H1 (cell line): ENCODE data around the gene LIF. TPM values are rescaled to one million over a fixed set of nuclear protein-coding genes. Genes with fewer than 3 reads are reported as not detected.

Experiments used
- CTCF ChIA-PET: fragments of 300-600 bp; sonication (Branson Sonifier 250); formaldehyde crosslinking; loops from one replicate; lab custom pipeline; 2021; ENCODE audit not compliant: partially characterized antibody; lab: Charles Lee
- POLR2A ChIA-PET: fragments of 300-600 bp; sonication (Branson Sonifier 250); formaldehyde crosslinking; loops from one replicate; lab custom pipeline; 2021; ENCODE audit warnings: inconsistent platforms; ENCODE audit not compliant: partially characterized antibody; lab: Charles Lee
- DNase-seq, 2 experiments: peaks; one replicate each; pipeline versions ENCODE4 v3.0.0 to v3.0.0-alpha.2; 2010 to 2022; ENCODE audit warnings: low spot score in 2 of 2, low read depth in 1 of 2, mixed read lengths in 1 of 2
- FAIRE-seq: peaks from 2 replicates; lab custom pipeline; 2011; peaks lifted over from hg19 to GRCh38; lab: Jason Lieb, UNC
- H2AFZ ChIP-seq: 2 replicates; pipeline ENCODE4 v1.8.1; 2012; ENCODE audit warnings: low read length, inconsistent platforms
- H2AK5ac ChIP-seq: 2 replicates; pipeline ENCODE4 v1.6.1; 2013; ENCODE audit warnings: low read depth, low read length
- H2BK120ac ChIP-seq: replicated peaks from 2 replicates; pipeline ENCODE3; 2013; ENCODE audit warnings: low read depth, low read length, inconsistent platforms
- H2BK12ac ChIP-seq: 2 replicates; pipeline ENCODE4 v1.6.1; 2013; ENCODE audit warnings: low read depth, low read length
- H2BK15ac ChIP-seq: 2 replicates; pipeline ENCODE4 v1.6.1; 2013; ENCODE audit warnings: low read length
- H2BK20ac ChIP-seq: 2 replicates; pipeline ENCODE4 v1.6.1; 2013; ENCODE audit warnings: low read length
- H2BK5ac ChIP-seq: 2 replicates; pipeline ENCODE4 v1.6.1; 2013; ENCODE audit warnings: low read depth, low read length
- H3K14ac ChIP-seq: 2 replicates; pipeline ENCODE4 v1.6.1; 2013; ENCODE audit warnings: inconsistent platforms; ENCODE audit not compliant: insufficient read length
- H3K18ac ChIP-seq: 2 replicates; pipeline ENCODE4 v1.6.1; 2013; ENCODE audit warnings: low read length; ENCODE audit errors: extremely low read depth
- H3K23ac ChIP-seq: 2 replicates; pipeline ENCODE4 v1.6.1; 2013; ENCODE audit warnings: inconsistent platforms; ENCODE audit not compliant: insufficient read length
- H3K23me2 ChIP-seq: 2 replicates; pipeline ENCODE4 v1.6.1; 2013; ENCODE audit warnings: low read depth, low read length
- H3K27ac ChIP-seq: 2 replicates; pipeline ENCODE4 v1.6.1; 2011; ENCODE audit warnings: low read depth, low read length, inconsistent platforms
- H3K27me3 ChIP-seq, 4 experiments: replicated peaks in 1 of 4; 1 replicate in 1 of 4; 2 replicates in 3 of 4; pipeline versions ENCODE4 v1.6.1 to v1.8.1; 2011 to 2013; ENCODE audit warnings: low read length in 3 of 4, mild to moderate bottlenecking in 3 of 4, inconsistent platforms in 2 of 4, mixed read lengths in 2 of 4, moderate library complexity in 1 of 4; ENCODE audit not compliant: control insufficient read depth in 3 of 4, insufficient read depth in 3 of 4; ENCODE audit errors: extremely low read depth in 1 of 4
- H3K36me3 ChIP-seq, 4 experiments: 2 replicates each; pipeline versions ENCODE4 v1.6.1 to v1.8.1; 2011 to 2013; ENCODE audit warnings: mild to moderate bottlenecking in 4 of 4, low read length in 3 of 4, moderate library complexity in 2 of 4, control low read depth in 1 of 4, inconsistent platforms in 1 of 4; ENCODE audit not compliant: insufficient read depth in 4 of 4, control insufficient read depth in 2 of 4
- H3K4ac ChIP-seq: replicated peaks from 2 replicates; pipeline ENCODE3; 2013; ENCODE audit warnings: low read length, low read depth, mixed read lengths, inconsistent platforms; ENCODE audit not compliant: insufficient read length
- H3K4me1 ChIP-seq, 4 experiments: replicated peaks in 1 of 4; 1 replicate in 1 of 4; 2 replicates in 3 of 4; pipeline versions ENCODE4 v1.6.1 to v1.8.1; 2011 to 2013; ENCODE audit warnings: low read length in 3 of 4, inconsistent platforms in 2 of 4, mixed read lengths in 1 of 4; ENCODE audit not compliant: insufficient read depth in 4 of 4, control insufficient read depth in 3 of 4
- H3K4me2 ChIP-seq, 2 experiments: 2 replicates each; pipeline versions ENCODE4 v1.6.1 to v1.8.1; 2011 to 2013; ENCODE audit warnings: low read depth in 2 of 2, low read length in 2 of 2, control low read depth in 1 of 2, inconsistent platforms in 1 of 2, mild to moderate bottlenecking in 1 of 2; ENCODE audit not compliant: insufficient read depth in 1 of 2
- H3K4me3 ChIP-seq, 4 experiments: fragments of 200-600, 300-600 bp in 1 of 4; sonication (generic), shearing (Covaris generic), sonication (Bioruptor Twin) in 1 of 4; 2 replicates each; pipeline versions ENCODE4 v1.5.1 to v1.8.1; 2011 to 2016; ENCODE audit warnings: low read length in 4 of 4, low read depth in 3 of 4, control low read depth in 2 of 4, inconsistent platforms in 2 of 4, mild to moderate bottlenecking in 2 of 4, mixed read lengths in 1 of 4, moderate library complexity in 1 of 4; ENCODE audit not compliant: insufficient read depth in 2 of 4; ENCODE audit errors: extremely low read depth in 1 of 4
- H3K56ac ChIP-seq: replicated peaks from 2 replicates; pipeline ENCODE3; 2013; ENCODE audit warnings: low read depth, mild to moderate bottlenecking, mixed read lengths, low read length, inconsistent platforms; ENCODE audit not compliant: insufficient read length
- H3K79me1 ChIP-seq: 2 replicates; pipeline ENCODE4 v1.6.1; 2013; ENCODE audit warnings: low read depth, low read length, control low read depth
- H3K79me2 ChIP-seq, 2 experiments: 2 replicates each; pipeline versions ENCODE4 v1.6.1 to v1.8.1; 2012 to 2013; ENCODE audit warnings: low read length in 2 of 2, mild to moderate bottlenecking in 2 of 2, inconsistent platforms in 1 of 2; ENCODE audit not compliant: insufficient read depth in 2 of 2, control insufficient read depth in 1 of 2
- H3K9ac ChIP-seq, 4 experiments: replicated peaks in 1 of 4; 1 replicate in 1 of 4; 2 replicates in 3 of 4; pipeline versions ENCODE4 v1.6.1 to v1.8.1; 2011 to 2013; ENCODE audit warnings: low read depth in 3 of 4, low read length in 3 of 4, control low read depth in 2 of 4, mild to moderate bottlenecking in 2 of 4, moderate library complexity in 2 of 4, inconsistent platforms in 1 of 4; ENCODE audit errors: extremely low read depth in 1 of 4
- H3K9me3 ChIP-seq, 2 experiments: 2 replicates each; pipeline versions ENCODE4 v1.6.1 to v1.8.1; 2012 to 2013; ENCODE audit warnings: mild to moderate bottlenecking in 2 of 2, moderate library complexity in 2 of 2, control low read depth in 1 of 2, inconsistent platforms in 1 of 2, low read depth in 1 of 2, low read length in 1 of 2, mixed read lengths in 1 of 2; ENCODE audit not compliant: insufficient read depth in 2 of 2
- H4K20me1 ChIP-seq, 2 experiments: replicated peaks in 1 of 2; 2 replicates each; pipeline versions ENCODE3 to v1.8.1; 2011 to 2013; ENCODE audit warnings: inconsistent platforms in 2 of 2, low read length in 2 of 2, mild to moderate bottlenecking in 1 of 2; ENCODE audit not compliant: insufficient read depth in 2 of 2, control insufficient read depth in 1 of 2
- H4K5ac ChIP-seq: 2 replicates; pipeline ENCODE4 v1.6.1; 2013; ENCODE audit warnings: low read length, low read depth, mixed read lengths, inconsistent platforms; ENCODE audit not compliant: insufficient read length
- H4K8ac ChIP-seq: 2 replicates; pipeline ENCODE4 v1.8.0; 2013; ENCODE audit warnings: mild to moderate bottlenecking, moderate library complexity, low read length, inconsistent platforms; ENCODE audit not compliant: insufficient read depth; ENCODE audit errors: extremely low read depth
- H4K91ac ChIP-seq: replicated peaks from 2 replicates; pipeline ENCODE3; 2013; ENCODE audit warnings: low read length, mixed read lengths, inconsistent platforms; ENCODE audit not compliant: insufficient read length
- HDAC6 ChIP-seq: IDR thresholded peaks from one replicate; pipeline ENCODE4 v1.7.1; 2012; ENCODE audit warnings: low read depth, mild to moderate bottlenecking, inconsistent platforms, low read length, moderate library complexity
- WGBS, 2 experiments: shearing (Covaris generic) in 1 of 2; methylation state at CpG; one replicate each; pipeline versions ENCODE4 v1.1.6 to v1.1.7; 2013 to 2015; ENCODE audit warnings: low lambda C conversion rate in 2 of 2, mixed read lengths in 2 of 2, inconsistent platforms in 1 of 2, low coverage in 1 of 2, missing lambda C conversion rate in 1 of 2; ENCODE audit not compliant: insufficient replicate concordance in 2 of 2, insufficient coverage in 1 of 2, insufficient read length in 1 of 2; ENCODE audit errors: extremely low coverage in 1 of 2, missing lambda C conversion rate in 1 of 2; 5-methylcytosine and 5-hydroxymethylcytosine counted together
- polyA plus RNA-seq, 7 experiments: library from polyadenylated mRNA; depleted of rRNA in 3 of 7; stranded (reverse) in 5 of 7; unstranded in 2 of 7; fragments of >200 nt in 5 of 7; fragments of 200-250 nt in 2 of 7; gene quantifications; 1 replicate in 5 of 7; 2 replicates in 1 of 7; 4 replicates in 1 of 7; pipeline versions ENCODE4 v1.2.1 to v1.2.3, GENCODE V29; 2011 to 2013; ENCODE audit warnings: missing spikeins in 2 of 7, mixed read lengths in 2 of 7
- total RNA-seq: library from RNA; stranded (reverse); fragmentation: NEBNext Ultra II Directional; extraction: Animal tissue kit (Norgen Biotek cat#: 25700); gene quantifications from 2 replicates; pipeline ENCODE4 v1.2.1, GENCODE V29; 2021

The LIF gene
- total and polyA plus RNA-seq, 2 of the 8 experiments (the other 6 are each of a cell fraction or from before 2014, with no cell fraction given), result 3.3 to 3.5 TPM

DNA sequence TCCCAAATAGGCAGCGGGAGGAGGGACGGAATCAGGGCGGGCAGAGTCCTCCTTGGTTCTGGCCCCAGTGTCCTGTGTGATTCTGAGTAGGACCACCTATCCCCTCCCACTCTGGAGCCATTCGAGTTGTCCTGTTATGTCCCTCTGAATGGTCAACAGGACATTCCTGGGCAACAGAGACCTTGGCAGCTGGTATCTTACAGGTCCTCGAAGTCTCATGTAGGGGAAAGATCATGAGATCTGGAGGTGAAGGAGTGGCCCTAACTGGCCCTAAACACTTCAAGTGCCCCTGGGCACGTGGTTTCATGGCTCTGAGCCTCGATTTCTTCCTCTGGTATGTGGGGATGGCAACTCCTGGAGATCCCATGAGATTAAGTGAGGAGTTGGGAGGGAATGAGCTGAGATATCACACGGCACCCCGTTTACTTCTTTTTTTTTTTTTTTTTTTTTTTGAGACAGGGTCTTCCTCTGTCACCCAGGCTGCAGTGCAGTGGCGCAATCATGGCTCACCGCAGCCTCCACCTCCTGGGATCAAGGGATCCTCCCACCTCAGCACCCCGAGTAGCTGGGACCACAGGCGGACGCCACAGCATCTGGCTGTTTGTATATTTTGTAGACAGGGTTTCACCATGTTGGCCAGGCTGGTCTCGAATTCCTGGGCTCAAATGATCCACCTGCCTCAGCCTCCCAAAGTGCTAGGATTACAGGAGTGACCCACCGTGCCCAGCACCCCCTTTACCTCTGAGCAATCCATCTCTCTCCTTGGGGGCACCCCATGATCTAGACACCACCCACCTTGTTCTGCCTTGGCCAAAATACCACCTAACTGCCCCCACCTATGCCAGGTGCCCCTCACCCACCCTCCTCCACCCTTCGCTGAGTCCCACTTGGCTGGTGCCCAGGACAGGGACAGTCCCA is 6.8 kb downstream of the LIF start:
- Histone ChIP-seq H3K79me1 (peaks cover 4% of the 10 kb centered on the region), H2BK20ac (no peak overlapping the region), H3K79me2 (no peaks in the 10 kb centered on the region), H3K36me3 (0 out of 8 replicates have a peak, but pooled peaks cover 0 to 5% (median 0%) of the 10 kb centered on the region in 4 experiments), H2BK12ac (no peak overlapping the region), H2BK5ac (0 out of 2 replicates have a peak overlapping the region, but pooled peaks have one; percentile 52), H3K9me3 (no peaks in the 10 kb centered on the region), H3K23me2 (no peaks in the 10 kb centered on the region), H3K27ac (no peak overlapping the region), H3K14ac (no peak overlapping the region), H2AFZ (no peak overlapping the region), H3K4me3 (no peak overlapping the region), H3K9ac (no peak overlapping the region), H4K20me1 (no peaks in the 10 kb centered on the region), H4K8ac (0 out of 2 replicates have a peak overlapping the region, but pooled peaks have one; percentile 26), H3K18ac (peak overlapping the region; percentile 87; the same call in 1 of the 2 replicates), H3K4me1 (peaks cover 8 to 22% (median 13%) of the 10 kb centered on the region in 4 experiments), H4K91ac (no peak overlapping the region), H2AK5ac (no peak overlapping the region), H2BK120ac (no peak overlapping the region), H2BK15ac (no peak overlapping the region), H3K27me3 (no peaks in the 10 kb centered on the region), H3K4me2 (no peak overlapping the region), H3K23ac (no peak overlapping the region), H3K4ac (no peak overlapping the region), H4K5ac (no peak overlapping the region), H3K56ac (no peak overlapping the region)
- CTCF ChIA-PET, result interaction anchor here (0.7 to 1.5 kb wide), 4 partner anchors 12 to 550 kb away, joined by 3 to 8 read pairs (median 4); partner anchors contain the start of gene CASTOR1
- WGBS, 2 experiments, result 92% methylated on average over 15 of the region's 17 CpGs; no CpG with 5 or more reads in 1 of the 2 experiments
- DNase-seq (no peak), FAIRE-seq (no peak)
- POLR2A ChIA-PET, result interaction anchor here (1.9 kb wide), 1 partner anchor 10 kb away, joined by 7 read pairs; no protein-coding TSS in a partner anchor
- no peak for TF ChIP-seq HDAC6
